ENCODE measurements around the gene WDR86.

Gene WDR86

GRCh38 chr7:151352512-151352911 lies 57.3 kb downstream of the WDR86 start:
- Histone ChIP-seq H3K27me3 (ENCODE audit: control insufficient read depth, insufficient read depth, low read length) (no peaks in the 10 kb centered on the region), H3K9me3 (ENCODE audit: control insufficient read depth, low read length) (no peaks in the 10 kb centered on the region), H3K9ac (ENCODE audit: low read length) (no peak overlapping the region), H3K4me3 (ENCODE audit: low read length) (no peak overlapping the region), H3K4me1 (ENCODE audit: control insufficient read depth, insufficient read depth, low read length) (peaks cover 10% of the 10 kb centered on the region), H3K36me3 (ENCODE audit: control insufficient read depth, insufficient read depth, low read length) (peaks cover 15% of the 10 kb centered on the region)

GRCh38 chr7:151351967-151352366 lies 57.9 kb downstream of the WDR86 start:
- Histone ChIP-seq H3K36me3 (ENCODE audit: control insufficient read depth, insufficient read depth, low read length) (peaks cover 15% of the 10 kb centered on the region), H3K4me1 (ENCODE audit: control insufficient read depth, insufficient read depth, low read length) (peaks cover 10% of the 10 kb centered on the region), H3K9ac (ENCODE audit: low read length) (no peak overlapping the region), H3K27me3 (ENCODE audit: control insufficient read depth, insufficient read depth, low read length) (no peaks in the 10 kb centered on the region), H3K9me3 (ENCODE audit: control insufficient read depth, low read length) (no peaks in the 10 kb centered on the region), H3K4me3 (ENCODE audit: low read length) (no peak overlapping the region)

- H3K9me3 ChIP-seq (ENCODE audit: control insufficient read depth, low read length) = no peaks in the 10 kb centered on the region
- no peak overlapping the region for H3K4me3 ChIP-seq (ENCODE audit: low read length)
- no peak overlapping the region for H3K9ac ChIP-seq (ENCODE audit: low read length)
- H3K4me1 ChIP-seq (ENCODE audit: control insufficient read depth, insufficient read depth, low read length) = peaks cover 18% of the 10 kb centered on the region
- H3K27me3 ChIP-seq (ENCODE audit: control insufficient read depth, insufficient read depth, low read length) = no peaks in the 10 kb centered on the region
- peaks cover 9% of the 10 kb centered on the region for H3K36me3 ChIP-seq (ENCODE audit: control insufficient read depth, insufficient read depth, low read length)
Measured at GRCh38 chr7:151351027-151351426, 58.8 kb downstream of the WDR86 start.

GRCh38 chr7:151349507-151349853 lies 60.4 kb downstream of the WDR86 start:
- peaks cover 9% of the 10 kb centered on the region for H3K36me3 ChIP-seq (ENCODE audit: control insufficient read depth, insufficient read depth, low read length)
- peaks cover 22% of the 10 kb centered on the region for H3K4me1 ChIP-seq (ENCODE audit: control insufficient read depth, insufficient read depth, low read length)
- H3K9me3 ChIP-seq (ENCODE audit: control insufficient read depth, low read length) = no peaks in the 10 kb centered on the region
- peak overlapping the region; percentile 65 for H3K9ac ChIP-seq (ENCODE audit: low read length)
- H3K4me3 ChIP-seq (ENCODE audit: low read length) = peak overlapping the region; percentile 44
- H3K27me3 ChIP-seq (ENCODE audit: control insufficient read depth, insufficient read depth, low read length) = no peaks in the 10 kb centered on the region

GRCh38 chr7:151348970-151349369 lies 60.9 kb downstream of the WDR86 start:
- H3K9me3 ChIP-seq (ENCODE audit: control insufficient read depth, low read length) = no peaks in the 10 kb centered on the region
- H3K9ac ChIP-seq (ENCODE audit: low read length) = no peak overlapping the region
- no peaks in the 10 kb centered on the region for H3K27me3 ChIP-seq (ENCODE audit: control insufficient read depth, insufficient read depth, low read length)
- no peak overlapping the region for H3K4me3 ChIP-seq (ENCODE audit: low read length)
- H3K4me1 ChIP-seq (ENCODE audit: control insufficient read depth, insufficient read depth, low read length) = peaks cover 22% of the 10 kb centered on the region
- H3K36me3 ChIP-seq (ENCODE audit: control insufficient read depth, insufficient read depth, low read length) = peaks cover 9% of the 10 kb centered on the region

GRCh38 chr7:151347200-151347599 lies 62.6 kb downstream of the WDR86 start:
- Histone ChIP-seq H3K36me3 (ENCODE audit: control insufficient read depth, insufficient read depth, low read length) (peaks cover 9% of the 10 kb centered on the region), H3K4me1 (ENCODE audit: control insufficient read depth, insufficient read depth, low read length) (peaks cover 33% of the 10 kb centered on the region)

GRCh38 chr7:151346470-151346769 lies 63.4 kb downstream of the WDR86 start:
- peaks cover 33% of the 10 kb centered on the region for H3K4me1 ChIP-seq (ENCODE audit: control insufficient read depth, insufficient read depth, low read length)
- no peaks in the 10 kb centered on the region for H3K9me3 ChIP-seq (ENCODE audit: control insufficient read depth, low read length)
- no peak overlapping the region for H3K9ac ChIP-seq (ENCODE audit: low read length)
- no peak overlapping the region for H3K4me3 ChIP-seq (ENCODE audit: low read length)
- H3K27me3 ChIP-seq (ENCODE audit: control insufficient read depth, insufficient read depth, low read length) = no peaks in the 10 kb centered on the region
- peaks cover under 1% of the 10 kb centered on the region for H3K36me3 ChIP-seq (ENCODE audit: control insufficient read depth, insufficient read depth, low read length)

More at GRCh38 chr7:151347200-151347599, 62.6 kb downstream of the WDR86 start:
- H3K9ac ChIP-seq (ENCODE audit: low read length) = no peak overlapping the region
- H3K9me3 ChIP-seq (ENCODE audit: control insufficient read depth, low read length) = no peaks in the 10 kb centered on the region
- H3K4me3 ChIP-seq (ENCODE audit: low read length) = no peak overlapping the region
- H3K27me3 ChIP-seq (ENCODE audit: control insufficient read depth, insufficient read depth, low read length) = no peaks in the 10 kb centered on the region

GRCh38 chr7:151345576-151346469 lies 64.0 kb downstream of the WDR86 start:
- Histone ChIP-seq H3K9me3 (ENCODE audit: control insufficient read depth, low read length) (no peaks in the 10 kb centered on the region), H3K9ac (ENCODE audit: low read length) (no peak overlapping the region), H3K36me3 (ENCODE audit: control insufficient read depth, insufficient read depth, low read length) (no peaks in the 10 kb centered on the region), H3K27me3 (ENCODE audit: control insufficient read depth, insufficient read depth, low read length) (no peaks in the 10 kb centered on the region), H3K4me3 (ENCODE audit: low read length) (no peak overlapping the region), H3K4me1 (ENCODE audit: control insufficient read depth, insufficient read depth, low read length) (peaks cover 37% of the 10 kb centered on the region)

- H3K4me3 ChIP-seq (ENCODE audit: low read length) = no peak overlapping the region
- H3K9me3 ChIP-seq (ENCODE audit: control insufficient read depth, low read length) = no peaks in the 10 kb centered on the region
- no peaks in the 10 kb centered on the region for H3K27me3 ChIP-seq (ENCODE audit: control insufficient read depth, insufficient read depth, low read length)
- H3K9ac ChIP-seq (ENCODE audit: low read length) = no peak overlapping the region
- H3K36me3 ChIP-seq (ENCODE audit: control insufficient read depth, insufficient read depth, low read length) = no peaks in the 10 kb centered on the region
- peaks cover 27% of the 10 kb centered on the region for H3K4me1 ChIP-seq (ENCODE audit: control insufficient read depth, insufficient read depth, low read length)
Measured at GRCh38 chr7:151343516-151343915, 66.3 kb downstream of the WDR86 start.

GRCh38 chr7:151342811-151343210 lies 67.0 kb downstream of the WDR86 start:
- peak overlapping the region; percentile 76 for H3K9ac ChIP-seq (ENCODE audit: low read length)
- H3K4me3 ChIP-seq (ENCODE audit: low read length) = no peak overlapping the region
- peaks cover 27% of the 10 kb centered on the region for H3K4me1 ChIP-seq (ENCODE audit: control insufficient read depth, insufficient read depth, low read length)
- H3K27me3 ChIP-seq (ENCODE audit: control insufficient read depth, insufficient read depth, low read length) = no peaks in the 10 kb centered on the region
- H3K9me3 ChIP-seq (ENCODE audit: control insufficient read depth, low read length) = no peaks in the 10 kb centered on the region
- no peaks in the 10 kb centered on the region for H3K36me3 ChIP-seq (ENCODE audit: control insufficient read depth, insufficient read depth, low read length)

GRCh38 chr7:151342102-151342646 lies 67.7 kb downstream of the WDR86 start:
- H3K36me3 ChIP-seq (ENCODE audit: control insufficient read depth, insufficient read depth, low read length) = no peaks in the 10 kb centered on the region
- no peaks in the 10 kb centered on the region for H3K9me3 ChIP-seq (ENCODE audit: control insufficient read depth, low read length)
- H3K9ac ChIP-seq (ENCODE audit: low read length) = peak overlapping the region; percentile 76
- H3K4me3 ChIP-seq (ENCODE audit: low read length) = peak overlapping the region; percentile 57
- peaks cover 27% of the 10 kb centered on the region for H3K4me1 ChIP-seq (ENCODE audit: control insufficient read depth, insufficient read depth, low read length)
- no peaks in the 10 kb centered on the region for H3K27me3 ChIP-seq (ENCODE audit: control insufficient read depth, insufficient read depth, low read length)

- Histone ChIP-seq H3K9me3 (ENCODE audit: control insufficient read depth, low read length) (no peaks in the 10 kb centered on the region), H3K4me1 (ENCODE audit: control insufficient read depth, insufficient read depth, low read length) (peaks cover 25% of the 10 kb centered on the region), H3K4me3 (ENCODE audit: low read length) (peak within 1 kb of the TSS; percentile 57), H3K36me3 (ENCODE audit: control insufficient read depth, insufficient read depth, low read length) (no peaks in the 10 kb centered on the region), H3K27me3 (ENCODE audit: control insufficient read depth, insufficient read depth, low read length) (no peaks in the 10 kb centered on the region), H3K9ac (ENCODE audit: low read length) (peak within 1 kb of the TSS; percentile 76)
Measured at GRCh38 chr7:151341357-151342101, 68.3 kb downstream of the WDR86 start, which contains the start of gene NUB1. NUB1 (plus strand) TSS chr7:151341812; CDS start chr7:151345350, 3,538 bp downstream.
